Right atrium auricular region (tissue), 2 donors: ENCODE measurements around the gene ZNF630. TPM values are rescaled to one million over a fixed set of nuclear protein-coding genes. Genes with fewer than 3 reads are reported as not detected.
"Not testable (repeated sequence)": the region's sequence is repeated elsewhere in the genome, so short reads cannot be mapped to it uniquely, and the experiment has no call there.

Experiments used
- DNase-seq: peaks from one replicate; pipeline ENCODE4 v3.0.0-alpha.2; 2019; ENCODE audit warnings: low spot score
- H3K27ac ChIP-seq, 2 donors: fragments of 200-600 bp; sonication (generic); 1 replicate in 1 of 2; 2 replicates in 1 of 2; pipeline ENCODE4 v1.5.1; 2016 to 2019
- H3K27me3 ChIP-seq, 2 donors: fragments of 200-600 bp; sonication (generic); one replicate each; pipeline versions ENCODE4 v1.5.1 to v1.6.0; 2017 to 2019
- H3K36me3 ChIP-seq: fragments of 200-600 bp; sonication (generic); one replicate; pipeline ENCODE4 v1.5.1; 2016
- H3K4me1 ChIP-seq, 2 donors: fragments of 200-600 bp; sonication (generic); one replicate each; pipeline versions ENCODE4 v1.5.1 to v1.6.0; 2017 to 2019
- H3K4me3 ChIP-seq, 2 donors: fragments of 200-600 bp; sonication (generic); 1 replicate in 1 of 2; 2 replicates in 1 of 2; pipeline ENCODE4 v1.5.1; 2017 to 2019; ENCODE audit warnings: mild to moderate bottlenecking in 1 of 2, moderate library complexity in 1 of 2
- H3K9me3 ChIP-seq, 2 donors: fragments of 200-600 bp; sonication (generic); one replicate each; pipeline ENCODE4 v1.5.1; 2019
- CTCF ChIP-seq, 2 donors: fragments of 200-600 bp; sonication (generic); IDR thresholded peaks; one replicate each; pipeline ENCODE4 v1.5.1; 2019; ENCODE audit warnings: antibody characterized with exemption in 2 of 2
- total RNA-seq, 2 donors: library from RNA; depleted of rRNA; stranded (reverse); fragments of >200 nt; gene quantifications; one replicate each; pipeline ENCODE4 v1.1.0, GENCODE V29; 2016

Gene ZNF630
- total RNA-seq, result 1 to 10 TPM; 2.7 to 3.9 TPM

GRCh38 chrX:48071064-48071985 is at the start of gene ZNF630:
ZNF630 (minus strand) TSS chrX:48071640; CDS start chrX:48066886, 4,754 bp downstream.
- peak; percentile 69 for DNase-seq
- Histone ChIP-seq H3K4me1 (no peaks in the 10 kb centered on the region), H3K9me3 (no peaks in the 10 kb centered on the region), H3K36me3 (no peaks in the 10 kb centered on the region), H3K4me3 (peak within 1 kb of the TSS; percentile 49 to 64), H3K27me3 (no peaks in the 10 kb centered on the region), H3K27ac (peak within 1 kb of the TSS; percentile 79 to 84)
- no peak for TF ChIP-seq CTCF (IDR thresholded peaks at IDR 0.05)

- Histone ChIP-seq H3K9me3 (no peaks in the 10 kb centered on the region), H3K27me3 (no peaks in the 10 kb centered on the region), H3K4me3 (no peak overlapping the region), H3K27ac (no peak overlapping the region), H3K36me3 (no peaks in the 10 kb centered on the region), H3K4me1 (no peaks in the 10 kb centered on the region)
- TF ChIP-seq CTCF (IDR thresholded peaks at IDR 0.05), result no peak
- DNase-seq, result no peak
Measured at GRCh38 chrX:48107717-48108116, 36.3 kb upstream of the ZNF630 start.

GRCh38 chrX:48102874-48103374 is 31.5 kb upstream of the ZNF630 start:
- Histone ChIP-seq H3K36me3 (no peaks in the 10 kb centered on the region), H3K4me1 (no peaks in the 10 kb centered on the region), H3K27ac (no peak overlapping the region), H3K27me3 (no peaks in the 10 kb centered on the region), H3K9me3 (no peaks in the 10 kb centered on the region), H3K4me3 (no peak overlapping the region)
- TF ChIP-seq CTCF (IDR thresholded peaks at IDR 0.05), result no peak
- no peak for DNase-seq

- H3K4me3 ChIP-seq, result no peak overlapping the region
- no peaks in the 10 kb centered on the region for H3K36me3 ChIP-seq
- no peaks in the 10 kb centered on the region for H3K9me3 ChIP-seq
- no peaks in the 10 kb centered on the region for H3K27me3 ChIP-seq
- DNase-seq, result no peak
- no peak for TF ChIP-seq CTCF (IDR thresholded peaks at IDR 0.05)
- H3K27ac ChIP-seq, result no peak overlapping the region
- H3K4me1 ChIP-seq, result no peaks in the 10 kb centered on the region
Measured at GRCh38 chrX:48101443-48101842, 30.0 kb upstream of the ZNF630 start.

- H3K4me1 ChIP-seq, H3K9me3 ChIP-seq, H3K36me3 ChIP-seq, H3K27ac ChIP-seq, DNase-seq, H3K27me3 ChIP-seq, H3K4me3 ChIP-seq: not testable (repeated sequence)
Measured at GRCh38 chrX:48092558-48092957, 21.1 kb upstream of the ZNF630 start.

GRCh38 chrX:48090123-48090522 is 18.7 kb upstream of the ZNF630 start:
- DNase-seq, result no peak
- Histone ChIP-seq H3K27me3 (no peaks in the 10 kb centered on the region), H3K4me3 (no peak overlapping the region), H3K4me1 (no peaks in the 10 kb centered on the region), H3K9me3 (no peaks in the 10 kb centered on the region), H3K36me3 (no peaks in the 10 kb centered on the region), H3K27ac (no peak overlapping the region)
- TF ChIP-seq CTCF (IDR thresholded peaks at IDR 0.05), result no peak
